Eye (tissue), 1 donor: ENCODE measurements around the gene KIAA0513.

Source experiments
- DNase-seq: peaks from one replicate; pipeline ENCODE4 v3.0.0-alpha.2; 2015

Gene KIAA0513

DNA sequence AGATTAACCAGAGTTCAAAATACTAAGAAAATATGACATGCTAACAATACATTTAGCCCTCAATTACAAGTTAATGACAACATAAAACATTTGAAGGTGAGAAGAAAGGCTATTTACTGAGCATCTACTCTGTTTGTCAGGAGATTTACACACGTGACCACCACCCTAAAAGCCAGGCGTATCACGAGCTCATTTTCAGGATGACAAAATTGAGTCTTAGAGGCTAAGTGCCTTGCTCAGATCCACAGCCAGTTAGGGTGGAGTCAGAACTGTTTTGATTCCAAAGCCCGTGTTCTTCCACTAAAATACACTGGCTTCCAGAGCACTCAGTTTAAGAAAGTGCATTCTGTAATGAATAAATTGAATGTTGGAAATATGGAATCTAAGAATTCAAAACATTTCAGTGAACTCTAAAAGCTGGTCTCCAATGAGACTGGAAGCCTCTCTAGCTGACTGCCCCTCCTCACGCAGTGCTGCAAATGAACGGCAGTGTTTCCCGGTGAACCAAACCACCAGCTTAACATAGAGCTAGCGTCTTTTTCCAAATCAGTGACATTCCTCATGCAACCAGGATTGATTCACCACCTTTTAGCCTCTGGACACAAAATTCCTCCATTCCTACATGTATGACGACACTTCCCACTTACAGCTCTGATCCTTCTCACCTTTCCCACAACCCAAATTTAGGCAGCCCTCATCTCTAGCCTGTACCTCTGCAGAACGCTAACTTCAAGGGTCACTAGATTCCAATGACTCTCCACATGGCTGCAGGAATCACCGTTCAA is 22.1 kb upstream of the KIAA0513 start:
- peak; percentile 56 for DNase-seq

DNA sequence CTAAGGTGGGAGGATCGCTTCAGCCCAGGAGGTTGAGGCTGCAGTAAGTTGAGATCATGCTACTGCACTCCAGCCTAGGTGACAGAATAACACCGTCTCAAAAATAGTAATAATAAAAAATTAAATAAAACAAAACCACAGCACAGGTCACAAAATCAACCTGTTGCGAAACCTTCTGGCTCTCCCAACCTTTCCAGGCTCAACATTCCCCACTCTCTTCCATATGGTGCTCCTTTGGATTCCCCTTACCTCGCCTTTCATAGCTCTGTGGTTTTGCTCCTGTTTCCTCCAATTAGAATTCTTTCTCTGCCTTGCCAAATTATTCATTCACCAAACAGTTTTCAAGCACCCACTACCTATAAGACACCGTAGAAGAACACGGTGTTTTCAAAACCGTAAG is 21.0 kb upstream of the KIAA0513 start:
- DNase-seq: no peak

DNA sequence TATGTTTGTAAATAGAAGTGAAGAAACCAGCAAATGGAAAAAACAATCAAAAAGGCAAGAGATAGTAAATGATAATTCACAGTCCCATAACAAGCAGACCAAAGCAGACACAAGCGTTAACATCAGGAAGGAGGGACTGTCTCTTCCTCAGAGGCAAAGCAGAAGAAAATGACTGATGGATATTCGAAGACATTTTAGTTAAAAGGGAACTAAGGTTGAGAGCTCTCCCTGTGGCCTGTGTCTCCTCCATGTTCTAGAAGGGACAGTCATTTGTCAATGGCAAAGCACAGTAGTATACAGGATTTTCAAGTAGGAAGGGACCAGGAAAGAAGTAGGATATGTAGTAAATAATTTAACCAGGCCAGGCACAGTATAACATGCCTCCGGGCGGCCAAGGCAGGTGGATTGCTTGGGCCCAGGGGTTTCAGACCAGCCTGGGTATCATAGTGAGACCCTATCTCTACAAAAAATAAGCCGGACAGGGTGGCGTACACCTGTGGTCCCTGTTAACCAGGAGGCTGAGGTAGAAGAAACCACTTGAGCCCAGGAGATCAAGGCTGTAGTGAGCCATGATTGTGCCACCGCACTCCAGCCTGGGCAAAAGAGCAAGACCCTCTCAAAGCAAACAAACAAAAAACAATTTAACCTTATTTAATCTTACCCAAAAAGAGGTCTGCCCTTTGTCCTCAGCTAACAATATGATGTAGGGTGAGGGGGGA is 19.9 kb upstream of the KIAA0513 start:
- no peak for DNase-seq

DNA sequence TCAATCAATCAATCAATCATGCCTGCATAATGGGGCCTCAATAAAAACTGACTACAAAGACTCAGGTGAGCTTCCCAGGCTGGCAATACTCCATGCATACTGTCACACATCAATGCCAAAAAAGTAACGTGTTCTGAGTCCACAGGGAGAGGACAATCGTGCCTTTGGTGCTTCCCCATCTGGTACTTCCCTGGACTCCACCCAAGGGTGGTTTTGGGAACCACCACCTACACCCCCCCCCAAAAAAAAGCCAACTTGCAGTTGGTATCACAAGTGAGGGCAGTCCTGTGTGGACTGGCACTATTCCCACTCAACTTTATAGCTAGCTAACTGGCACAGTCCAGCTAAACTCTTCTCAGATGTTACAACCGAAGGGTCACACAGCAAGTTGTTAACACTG is 19.3 kb upstream of the KIAA0513 start:
- no peak for DNase-seq

DNA sequence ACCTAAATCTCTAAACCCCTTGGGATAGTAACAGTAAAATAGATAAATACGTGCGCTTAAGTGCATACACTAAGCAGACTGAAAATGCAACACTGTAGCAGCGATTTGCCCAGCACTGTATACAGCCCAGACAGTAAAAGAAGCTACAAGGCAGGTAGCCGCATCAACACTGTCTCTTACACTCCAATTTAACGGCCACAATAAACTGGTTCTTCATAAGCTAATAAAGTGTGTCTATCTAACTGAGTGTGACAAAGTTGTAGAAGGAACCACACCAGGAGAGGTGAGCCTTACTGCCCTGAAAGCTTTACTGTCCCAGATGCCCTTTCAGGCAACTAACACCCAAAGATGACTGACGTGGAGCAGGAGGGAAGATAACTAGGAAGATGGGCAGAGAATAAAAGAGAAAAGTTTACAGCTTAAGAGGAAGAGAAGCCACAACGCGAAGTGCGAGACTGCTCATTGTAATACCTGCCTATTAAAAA is 17.1 kb upstream of the KIAA0513 start:
- DNase-seq: no peak

DNA sequence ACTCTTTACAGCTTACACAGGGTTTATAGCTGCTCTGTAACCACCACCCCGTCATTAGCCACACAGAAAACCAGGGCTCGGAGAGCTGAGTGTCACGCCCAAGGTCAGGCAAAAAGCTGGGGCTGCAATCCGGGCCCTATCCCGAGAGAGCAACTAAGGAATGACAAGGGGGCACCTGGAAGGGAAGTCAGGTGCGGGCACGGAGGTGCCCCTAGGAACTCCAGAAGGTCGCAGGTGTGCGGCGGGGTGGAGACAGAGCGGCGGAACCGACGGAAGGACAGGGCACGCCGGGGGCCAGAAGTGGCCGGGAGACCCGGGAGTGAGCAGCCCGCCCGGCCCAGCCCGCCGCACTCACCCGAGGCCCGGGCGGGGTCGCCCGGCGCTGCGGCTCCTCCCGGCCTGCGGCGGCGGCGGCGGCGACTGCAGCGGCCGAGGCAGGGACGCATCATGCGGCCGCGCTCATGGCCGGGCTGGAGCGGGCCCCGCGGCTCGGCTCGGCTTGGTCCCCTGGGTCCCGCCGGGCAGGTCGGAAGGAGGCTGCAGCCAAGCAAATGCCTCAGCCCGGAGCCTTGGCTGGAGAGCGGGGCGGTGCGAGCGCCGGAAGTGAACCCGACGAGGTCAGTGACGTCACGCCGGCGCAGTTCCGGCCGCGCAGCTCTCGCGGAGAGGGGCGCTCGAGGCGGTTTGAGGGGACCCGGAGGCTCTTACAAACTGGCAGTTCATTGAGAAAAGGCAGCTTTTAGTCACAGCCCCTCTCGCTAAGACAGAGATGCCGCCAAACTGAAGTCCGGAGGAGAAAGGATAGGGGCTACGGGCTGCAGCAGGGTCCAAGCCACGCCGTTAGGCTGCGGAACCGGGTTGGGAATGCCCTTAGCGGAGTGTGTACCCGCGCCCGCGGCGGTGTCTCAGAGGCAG is 16.4 kb upstream of the KIAA0513 start, which contains the start of gene ZDHHC7:
Gene ZDHHC7, minus strand, starts transcription at position 605 of the 915 bp plus-strand sequence. CDS start 20,917 bp downstream, outside the sequence.
- peak; percentile 97 for DNase-seq

DNA sequence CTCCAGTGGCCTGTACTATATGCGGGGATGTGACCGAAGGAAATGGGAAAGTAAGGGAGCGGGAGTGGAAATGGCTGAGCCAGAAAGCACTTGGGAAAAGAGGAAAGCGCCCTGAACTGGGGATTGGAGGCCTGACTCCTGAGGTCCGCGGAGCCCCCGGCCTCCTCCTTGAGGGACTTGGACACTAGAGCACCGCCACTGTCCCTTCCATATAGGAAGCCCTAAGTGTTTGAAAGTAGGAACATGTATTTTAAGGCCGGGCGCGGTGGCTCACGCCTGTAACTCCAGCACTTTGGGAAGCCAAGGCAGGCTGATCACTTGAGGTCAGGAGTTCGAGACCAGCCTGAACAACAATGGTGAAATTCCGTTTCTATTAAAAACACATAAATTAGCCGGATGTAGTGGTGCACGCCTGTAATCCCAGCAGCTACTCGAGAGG is 15.7 kb upstream of the KIAA0513 start:
- DNase-seq: no peak

DNA sequence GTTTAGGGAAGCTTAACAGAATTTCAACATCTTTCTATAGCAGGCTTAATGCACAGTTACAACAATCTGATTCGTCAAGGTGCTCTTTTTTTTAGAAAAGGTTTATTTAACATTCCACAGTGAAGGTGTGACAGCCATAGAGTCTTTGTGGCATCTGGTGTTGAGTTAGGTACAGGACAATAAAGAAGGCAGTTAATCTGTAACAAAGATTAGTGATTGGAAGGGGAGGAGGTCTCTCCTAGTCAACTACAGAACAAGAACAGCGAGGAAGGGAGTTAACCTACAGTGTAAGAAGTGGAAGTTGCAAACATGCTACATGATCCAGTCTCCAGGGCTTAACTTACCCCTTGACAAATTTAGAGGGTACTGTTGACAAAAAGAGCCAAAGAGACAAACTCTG is 13.3 kb upstream of the KIAA0513 start:
- DNase-seq: no peak

DNA sequence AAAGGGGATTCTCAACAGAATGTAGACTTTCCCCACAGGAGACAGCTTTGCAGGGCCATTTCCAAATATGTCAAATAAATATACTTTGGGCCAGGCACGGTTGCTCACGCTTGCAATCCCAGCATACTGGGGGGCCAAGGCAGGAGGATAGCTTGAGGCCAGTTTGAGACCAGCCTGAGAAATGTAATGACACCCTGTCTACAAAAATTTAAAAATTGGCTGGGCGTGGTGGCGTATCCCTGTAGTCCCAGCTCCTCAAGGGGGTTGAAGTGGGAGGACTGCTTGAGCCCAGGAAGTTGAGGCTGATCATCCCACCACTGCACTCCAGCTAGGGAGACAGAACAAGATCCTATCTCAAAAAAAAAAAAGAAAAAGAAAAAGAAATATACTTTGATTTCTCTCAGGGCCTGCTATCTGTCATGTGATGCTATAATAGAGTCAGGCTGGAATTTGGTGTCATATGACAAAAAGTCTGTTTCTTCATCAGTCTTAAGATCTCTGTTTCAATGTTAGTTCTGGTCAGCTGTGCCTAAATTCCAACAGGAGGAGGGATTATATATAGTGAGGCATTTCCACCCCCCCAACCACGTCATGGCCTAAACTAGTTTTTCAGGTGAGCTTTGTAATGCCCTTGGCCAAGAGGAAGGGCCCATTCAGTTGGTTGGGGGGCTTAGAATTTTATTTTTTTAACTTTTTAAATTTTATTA is 12.0 kb upstream of the KIAA0513 start:
- DNase-seq: no peak

DNA sequence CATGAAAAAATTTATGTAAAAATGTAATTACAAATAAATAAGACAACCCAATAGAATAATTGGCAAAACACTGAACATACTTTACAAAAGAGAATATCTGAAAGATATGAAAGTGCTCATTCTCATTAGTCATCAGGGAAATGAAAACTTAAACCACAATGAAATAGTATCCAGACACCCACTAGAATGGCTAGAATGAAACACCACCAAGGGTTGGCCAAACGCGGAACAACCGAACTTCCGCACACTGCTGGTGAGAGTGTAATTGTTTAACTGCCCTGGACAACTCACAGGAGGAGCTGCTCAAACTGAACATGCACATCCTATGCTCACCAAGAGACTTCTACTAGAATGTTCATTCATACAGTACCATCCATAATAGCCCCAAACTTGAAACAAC is 10.4 kb upstream of the KIAA0513 start:
- DNase-seq: no peak

DNA sequence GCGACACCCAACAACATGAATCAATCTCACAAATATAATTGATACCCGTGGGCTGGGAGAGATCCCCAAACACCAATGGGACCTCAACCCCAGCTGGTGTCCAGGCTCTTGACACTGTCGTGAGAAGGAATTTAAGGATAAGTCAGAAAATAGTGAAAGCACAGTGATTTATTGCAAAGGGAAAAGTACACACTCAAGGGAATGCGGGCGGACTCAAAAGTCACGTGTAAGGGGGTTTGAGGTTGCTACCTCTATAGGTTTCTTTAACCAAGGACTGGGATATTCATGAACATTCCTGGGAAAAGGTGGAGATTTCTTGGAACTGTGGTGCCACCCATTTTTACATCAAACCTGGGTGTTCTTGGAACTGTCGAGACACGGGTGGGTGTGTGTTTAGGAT is 10.0 kb upstream of the KIAA0513 start:
- DNase-seq: no peak

DNA sequence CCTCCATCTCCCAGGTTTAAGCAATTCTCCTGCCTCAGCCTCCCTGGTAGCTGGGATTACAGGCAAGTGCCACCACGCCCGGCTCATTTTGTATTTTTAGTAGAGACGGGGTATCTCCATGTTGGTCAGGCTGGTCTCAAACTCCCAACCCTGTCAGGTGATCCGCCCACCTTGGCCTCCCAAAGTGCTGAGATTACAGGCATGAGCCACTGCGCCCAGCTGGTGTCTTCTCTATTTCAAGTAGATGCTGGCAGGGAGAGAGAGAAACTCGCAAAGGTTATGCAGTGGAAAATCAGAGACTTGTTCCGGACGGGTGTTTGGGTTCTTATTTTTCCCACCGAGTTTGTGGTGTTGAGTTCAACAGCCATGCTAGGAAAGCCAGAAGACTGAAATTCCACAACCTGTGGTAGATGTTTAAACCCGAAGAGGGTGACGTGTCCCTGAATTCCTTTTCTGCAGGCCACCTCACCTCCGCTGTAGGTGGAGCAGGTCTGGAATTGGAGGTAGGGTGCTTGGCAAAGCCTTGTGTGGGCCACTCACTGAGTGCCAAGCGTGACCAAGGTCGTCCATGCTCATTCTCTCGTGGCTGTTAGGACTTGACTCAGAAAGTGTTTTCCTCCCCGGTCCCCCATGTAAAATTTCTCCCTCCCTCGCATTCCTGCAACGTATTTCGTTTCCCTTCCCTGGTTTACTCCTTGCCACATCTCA is 8.9 kb upstream of the KIAA0513 start:
- no peak for DNase-seq

DNA sequence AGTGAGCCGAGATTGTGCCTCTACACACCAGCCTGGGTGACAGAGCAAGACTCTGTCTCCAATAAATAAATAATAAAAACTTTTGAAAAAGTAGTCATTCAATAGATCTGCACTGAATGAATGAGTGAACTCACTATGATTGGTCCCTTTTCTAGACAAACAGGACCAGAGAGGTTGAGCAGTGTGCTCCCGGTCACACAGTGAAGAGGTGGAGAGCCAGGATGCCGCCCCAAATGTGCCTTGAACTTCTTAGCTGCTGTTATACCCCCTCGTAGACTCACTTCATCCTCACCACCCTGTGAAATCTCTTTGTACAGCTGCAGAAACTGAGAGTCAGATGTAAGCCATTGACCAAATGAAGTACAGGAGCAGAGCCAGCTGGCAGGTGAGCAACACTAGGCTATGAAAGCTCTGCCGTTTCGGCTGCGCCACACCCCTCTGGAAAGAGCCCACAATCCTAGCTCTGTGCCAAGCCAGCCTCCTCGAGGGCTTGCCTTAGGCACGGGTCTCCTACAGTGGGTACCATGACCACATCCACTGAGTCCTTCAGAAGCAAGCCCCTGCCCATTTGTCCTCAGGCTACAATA is 7.8 kb upstream of the KIAA0513 start:
- no peak for DNase-seq

DNA sequence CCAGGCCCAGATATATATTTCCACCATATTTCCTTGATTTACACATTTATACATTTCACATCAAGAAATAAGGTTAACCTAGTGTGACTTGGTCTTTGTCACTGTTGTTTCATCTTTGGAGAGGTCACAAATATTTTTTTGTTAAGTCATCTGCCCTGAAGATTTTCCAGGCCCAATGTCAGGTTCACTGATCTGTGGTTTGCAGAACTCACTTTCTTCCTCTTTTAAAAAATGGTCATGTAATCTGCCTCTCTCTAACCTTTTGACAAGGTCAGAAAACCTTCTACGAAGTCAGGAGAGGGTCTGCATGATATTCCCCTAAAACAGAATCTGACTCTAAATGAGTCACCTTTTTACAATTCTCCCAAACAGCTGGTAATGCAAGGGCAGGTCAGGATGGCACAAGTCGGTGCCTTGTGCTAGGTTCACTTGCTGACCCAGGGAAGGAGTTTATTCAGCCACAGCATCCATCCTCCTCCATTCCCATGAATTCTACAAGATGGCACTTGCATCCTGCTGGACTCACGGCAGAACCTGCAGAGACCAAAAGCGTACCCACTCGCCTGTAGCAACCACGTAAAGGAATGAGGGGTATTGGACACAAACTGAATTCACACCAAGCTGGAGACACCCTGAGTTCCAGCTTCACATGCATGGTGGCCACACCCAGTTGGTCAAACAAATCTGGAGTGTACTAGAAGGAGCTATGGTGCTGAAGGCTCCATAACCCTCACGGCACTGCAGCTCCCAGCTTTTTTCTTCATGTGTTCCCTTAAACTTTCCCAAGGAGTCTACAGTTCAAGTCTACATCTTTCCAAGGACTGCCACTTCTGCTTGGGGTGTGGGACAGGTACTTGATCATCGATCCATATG is 1.6 kb upstream of the KIAA0513 start:
- DNase-seq: no peak

DNA sequence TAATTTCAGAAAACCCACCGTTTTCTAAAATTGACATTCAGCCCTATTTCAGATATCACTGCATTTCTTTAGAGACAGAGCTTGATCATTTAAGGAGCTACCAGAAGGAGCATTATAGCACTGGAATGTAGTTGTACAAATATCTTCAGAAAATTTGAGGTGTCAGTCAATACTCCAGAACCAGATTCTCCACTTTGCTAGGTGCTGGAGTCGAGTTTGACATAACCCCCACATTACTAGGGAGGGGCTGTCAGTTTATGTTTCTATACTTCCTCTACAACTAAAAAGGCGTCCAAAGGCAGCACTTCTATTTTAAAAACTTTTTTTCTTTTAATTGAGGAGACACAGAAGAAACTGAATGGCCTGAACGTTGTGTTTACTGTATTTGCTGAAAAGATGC is 892 bp upstream of the KIAA0513 start:
- DNase-seq: peak; percentile 12

DNA sequence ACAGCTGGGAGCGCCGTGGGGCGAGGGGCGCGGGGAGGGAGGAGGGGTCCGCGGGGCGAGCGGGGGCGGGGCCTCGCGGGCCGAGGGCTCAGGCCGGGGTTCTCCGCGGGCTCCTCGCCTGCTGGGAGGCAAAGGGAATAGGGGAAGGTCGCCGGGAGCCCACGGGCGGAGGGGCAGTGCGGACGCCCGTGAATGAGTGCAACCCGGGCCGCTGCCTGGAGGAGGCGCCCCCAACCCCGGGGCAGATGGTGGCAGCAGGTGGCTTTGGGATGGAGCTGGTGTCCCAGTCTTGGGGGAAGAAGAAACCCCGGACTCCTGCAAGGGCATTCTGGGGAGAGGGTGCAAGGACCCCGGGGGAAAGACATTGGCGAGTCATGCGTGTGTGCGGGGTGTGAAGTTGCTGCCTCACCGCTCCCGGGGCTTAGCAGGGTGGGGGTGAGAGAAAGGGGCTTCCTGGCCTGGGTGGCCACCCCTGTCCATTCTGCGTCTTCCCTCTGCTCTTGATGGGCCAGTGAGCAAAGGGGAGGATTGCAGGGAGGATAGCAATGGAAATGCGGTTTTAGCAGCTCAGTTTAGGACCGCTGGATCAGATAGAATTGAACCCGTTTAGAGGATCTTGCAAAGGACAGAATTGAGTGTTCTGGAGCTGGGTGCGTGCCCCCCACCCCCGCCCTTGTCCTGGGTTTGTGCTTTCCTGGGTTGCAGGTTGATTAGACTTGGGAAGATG is 526 bp downstream of the KIAA0513 start:
- DNase-seq: no peak

DNA sequence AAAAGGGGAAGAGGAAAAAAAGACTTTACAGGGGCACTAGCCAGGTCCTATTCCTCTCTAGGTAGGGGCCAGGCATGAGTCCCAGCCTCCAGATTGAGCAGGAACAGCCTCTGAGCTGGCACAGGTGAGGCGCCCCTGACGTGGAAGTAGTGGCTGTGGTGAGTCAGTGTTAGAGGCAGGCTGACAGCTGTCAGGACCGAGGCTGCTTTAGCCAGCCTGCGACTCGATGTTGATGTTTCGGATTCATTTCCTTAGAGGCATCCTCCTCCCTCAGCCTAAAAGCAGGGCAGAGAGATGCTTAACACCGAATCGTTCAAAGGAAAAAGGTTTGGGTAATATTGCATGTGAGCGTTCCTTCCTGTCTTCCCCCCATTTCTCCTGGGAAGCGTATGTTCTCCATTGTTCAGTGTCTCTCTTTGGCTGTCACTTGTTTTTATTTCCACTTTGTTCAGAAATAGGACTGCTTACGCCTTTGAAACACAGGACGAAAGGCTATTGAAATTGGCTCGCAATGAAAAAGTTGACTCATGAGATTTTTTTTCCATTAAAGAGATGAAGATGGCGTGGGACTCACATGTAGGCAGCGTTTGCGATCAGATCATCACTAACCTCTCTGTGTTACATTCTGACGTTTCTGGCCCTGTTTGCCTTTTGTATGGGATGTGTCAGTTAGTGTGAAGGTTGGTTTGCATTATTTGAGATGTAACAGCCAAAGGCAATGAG is 1.3 kb downstream of the KIAA0513 start:
- peak; percentile 29 for DNase-seq

DNA sequence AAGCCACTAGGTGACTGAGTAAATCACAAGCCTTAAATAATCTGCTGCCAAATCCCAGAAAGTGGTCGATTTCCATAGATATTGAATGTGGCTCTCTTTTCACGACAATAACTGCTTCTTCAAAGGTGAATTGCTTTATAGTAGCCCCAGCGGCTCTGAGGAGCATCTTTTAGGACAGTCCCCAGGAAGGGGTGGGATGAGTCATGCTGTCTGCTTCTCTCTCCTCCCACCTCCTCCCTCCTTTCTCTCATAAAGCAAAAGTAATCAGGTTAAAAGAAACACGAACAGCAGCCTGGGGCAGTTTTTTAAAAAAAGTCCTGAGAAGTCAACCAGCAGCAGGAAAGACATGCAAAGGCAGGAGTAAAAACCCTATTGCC is 1.8 kb downstream of the KIAA0513 start:
- peak; percentile 27 for DNase-seq

DNA sequence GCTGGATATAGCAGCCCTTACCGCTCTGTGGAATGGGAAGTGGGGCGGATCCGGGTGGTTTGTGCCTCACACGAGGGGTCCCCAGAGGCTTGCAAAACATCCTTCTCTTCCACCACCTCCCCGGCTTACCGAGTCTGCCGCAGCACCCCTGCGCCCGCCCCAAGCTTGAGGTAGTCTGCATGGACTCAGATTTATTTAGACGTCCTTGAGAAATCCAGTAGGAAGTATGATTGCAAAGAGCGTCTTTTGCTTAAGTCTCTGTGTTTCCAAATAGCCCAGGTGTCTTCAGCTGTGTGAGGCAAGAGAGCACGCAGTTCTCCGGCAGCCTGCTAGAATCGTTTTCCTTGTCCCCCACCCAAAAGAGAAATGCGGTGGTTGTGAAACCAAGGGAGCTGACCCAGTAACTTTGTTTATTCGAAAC is 2.4 kb downstream of the KIAA0513 start:
- DNase-seq: no peak
